Right lobe of liver (tissue), 6 donors: ENCODE data around the gene NR6A1. TPM values are rescaled to one million over a fixed set of nuclear protein-coding genes. Genes with fewer than 3 reads are reported as not detected.

Experiments
- ATAC-seq, 4 donors: fragments of 200-7000 bp; cut with Tn5 transposase; one replicate each; pipeline ENCODE4 v1.9.1; 2020; ENCODE audit warnings: mild to moderate bottlenecking in 4 of 4, moderate library complexity in 4 of 4
- DNase-seq, 3 donors: peaks; one replicate each; pipeline ENCODE4 v3.0.0-alpha.2; 2020
- H3K27ac ChIP-seq, 3 donors: fragments of 200-600 bp; one replicate each; pipeline ENCODE4 v1.8.0; 2022
- H3K27me3 ChIP-seq, 2 donors: fragments of 200-600 bp; one replicate each; pipeline ENCODE4 v1.8.0; 2022
- H3K36me3 ChIP-seq, 4 donors: fragments of 200-600 bp; sonication (generic) in 1 of 4; one replicate each; pipeline versions ENCODE4 v1.5.1 to v1.8.0; 2017 to 2022; ENCODE audit warnings: control low read depth in 1 of 4
- H3K4me1 ChIP-seq, 4 donors: fragments of 200-600 bp; sonication (generic) in 1 of 4; one replicate each; pipeline versions ENCODE4 v1.5.1 to v1.8.0; 2017 to 2022; ENCODE audit warnings: control low read depth in 1 of 4
- H3K4me3 ChIP-seq, 3 donors: fragments of 200-600 bp; one replicate each; pipeline ENCODE4 v1.8.0; 2022
- H3K9me3 ChIP-seq, 4 donors: fragments of 200-600 bp; sonication (generic) in 1 of 4; one replicate each; pipeline versions ENCODE4 v1.5.1 to v1.8.0; 2017 to 2022; ENCODE audit warnings: control low read depth in 1 of 4
- POLR2A ChIP-seq: fragments of 450-650 bp; IDR thresholded peaks from one replicate; pipeline ENCODE4 v1.6.1; 2017; ENCODE audit warnings: antibody characterized with exemption, mild to moderate bottlenecking
- WGBS: methylation state at CpG from one replicate; pipeline ENCODE4 v1.1.6; 2018; ENCODE audit warnings: low coverage, low lambda C conversion rate; ENCODE audit not compliant: insufficient coverage; ENCODE audit errors: missing lambda C conversion rate; 5-methylcytosine and 5-hydroxymethylcytosine counted together
- intact Hi-C, 2 donors: fragments of 100-400 bp; cut with DNase I; formaldehyde crosslinking; loops; one replicate each; pipeline versions ENCODE4 v1.11.2 to v1.14.1; 2022
- total RNA-seq, 6 experiments: library from RNA; depleted of rRNA in 2 of 6; stranded (reverse); fragments of >200 nt in 2 of 6; fragmentation: NEBNext Ultra II Directional in 3 of 6; extraction: Animal tissue kit (Norgen Biotek cat#: 25700) in 3 of 6; gene quantifications; one replicate each; pipeline versions ENCODE4 v1.1.0 to v1.2.4, GENCODE V29; 2016 to 2023
- TF ChIP-seq, protein P1 (sequence below), 4 donors: fragments of 200-600 bp in 3 of 4; fragments of 450-650 bp in 1 of 4; IDR thresholded peaks; one replicate each; pipeline versions ENCODE4 v1.5.1 to v1.8.0; 2016 to 2022; ENCODE audit warnings: antibody characterized with exemption in 4 of 4, mild to moderate bottlenecking in 2 of 4
- donor health status: DM: no; HTN: yes; CAD: no.
- donor health status: DM: no; HTN: no; CAD: no.
- donor health status: DM: no; HTN: no; CAD: no.
- donor health status: DM: no; HTN: yes; CAD: no.
- donor health status: DM: no; HTN: yes; CAD: no.

Gene NR6A1
- total RNA-seq, 6 experiments from 2014 or later: 1.3 to 3.6 (median 1.9) TPM

DNA sequence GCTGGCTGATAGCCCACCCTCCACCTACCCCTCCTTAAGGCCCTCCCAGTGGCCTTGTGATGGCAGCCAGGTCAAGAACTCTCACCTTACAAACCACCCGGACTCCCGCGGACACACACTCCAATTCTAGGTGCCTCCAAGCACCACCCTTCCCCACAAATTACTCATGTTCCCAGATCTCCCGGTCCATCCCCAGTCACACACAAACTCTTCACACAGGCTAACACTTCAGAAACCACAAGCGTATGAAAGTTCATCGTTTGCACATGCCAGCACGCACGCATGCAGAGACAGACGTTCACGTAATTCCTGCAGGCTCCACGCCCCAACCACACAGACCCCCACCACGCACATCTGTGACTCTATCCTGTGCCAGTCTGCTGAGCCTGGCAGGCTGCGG lies 281.9 kb downstream of the NR6A1 start:
- Histone ChIP-seq H3K36me3 (no peaks in the 10 kb centered on the region), H3K4me1 (no peaks in the 10 kb centered on the region), H3K4me3 (no peak overlapping the region), H3K9me3 (no peaks in the 10 kb centered on the region), H3K27me3 (no peaks in the 10 kb centered on the region), H3K27ac (no peak overlapping the region)
- intact Hi-C loops: no loop called here
- DNase-seq (no peak), ATAC-seq (no peak)
- TF ChIP-seq, protein P1, sequence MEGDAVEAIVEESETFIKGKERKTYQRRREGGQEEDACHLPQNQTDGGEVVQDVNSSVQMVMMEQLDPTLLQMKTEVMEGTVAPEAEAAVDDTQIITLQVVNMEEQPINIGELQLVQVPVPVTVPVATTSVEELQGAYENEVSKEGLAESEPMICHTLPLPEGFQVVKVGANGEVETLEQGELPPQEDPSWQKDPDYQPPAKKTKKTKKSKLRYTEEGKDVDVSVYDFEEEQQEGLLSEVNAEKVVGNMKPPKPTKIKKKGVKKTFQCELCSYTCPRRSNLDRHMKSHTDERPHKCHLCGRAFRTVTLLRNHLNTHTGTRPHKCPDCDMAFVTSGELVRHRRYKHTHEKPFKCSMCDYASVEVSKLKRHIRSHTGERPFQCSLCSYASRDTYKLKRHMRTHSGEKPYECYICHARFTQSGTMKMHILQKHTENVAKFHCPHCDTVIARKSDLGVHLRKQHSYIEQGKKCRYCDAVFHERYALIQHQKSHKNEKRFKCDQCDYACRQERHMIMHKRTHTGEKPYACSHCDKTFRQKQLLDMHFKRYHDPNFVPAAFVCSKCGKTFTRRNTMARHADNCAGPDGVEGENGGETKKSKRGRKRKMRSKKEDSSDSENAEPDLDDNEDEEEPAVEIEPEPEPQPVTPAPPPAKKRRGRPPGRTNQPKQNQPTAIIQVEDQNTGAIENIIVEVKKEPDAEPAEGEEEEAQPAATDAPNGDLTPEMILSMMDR (IDR thresholded peaks at IDR 0.05): no peak
- TF ChIP-seq POLR2A: no peak
- 62% methylated on average over 13 of the region's 13 CpGs for WGBS

DNA sequence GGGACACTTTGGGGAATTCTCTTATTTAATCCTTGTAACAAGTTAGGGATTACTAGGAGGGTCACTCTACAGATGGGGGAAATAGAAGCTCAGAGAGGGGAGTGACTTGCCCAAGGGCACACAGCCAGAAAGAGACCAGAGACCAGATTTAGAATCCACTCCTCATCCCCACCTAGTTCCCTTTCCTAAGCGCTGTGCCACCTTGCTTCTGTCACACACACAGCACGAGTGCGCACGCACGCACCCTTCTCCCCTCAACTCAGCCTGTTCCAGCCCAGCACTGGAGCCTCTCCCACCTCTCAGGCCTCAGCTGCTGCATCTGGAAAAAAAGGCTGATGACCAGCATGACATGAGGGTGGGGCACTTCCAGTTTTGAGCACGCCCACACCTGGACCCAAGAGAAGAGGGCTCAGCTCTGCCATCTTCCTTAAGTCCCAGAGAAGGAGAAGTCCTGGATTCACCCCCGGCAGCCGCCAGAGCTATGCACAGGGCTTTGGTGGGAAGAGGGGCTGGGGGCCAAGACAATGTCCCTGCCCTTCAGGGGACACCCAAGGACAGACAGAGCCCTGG lies 282.4 kb downstream of the NR6A1 start:
- 88% methylated on average over 6 of the region's 8 CpGs for WGBS
- H3K27me3 ChIP-seq: no peaks in the 10 kb centered on the region
- no peaks in the 10 kb centered on the region for H3K36me3 ChIP-seq
- H3K9me3 ChIP-seq: no peaks in the 10 kb centered on the region
- no peak for TF ChIP-seq POLR2A
- TF ChIP-seq, protein P1 (IDR thresholded peaks at IDR 0.05): no peak
- H3K27ac ChIP-seq: no peak overlapping the region
- ATAC-seq: no peak
- intact Hi-C loops: no loop called here
- DNase-seq: no peak
- H3K4me3 ChIP-seq: no peak overlapping the region
- H3K4me1 ChIP-seq: no peaks in the 10 kb centered on the region

DNA sequence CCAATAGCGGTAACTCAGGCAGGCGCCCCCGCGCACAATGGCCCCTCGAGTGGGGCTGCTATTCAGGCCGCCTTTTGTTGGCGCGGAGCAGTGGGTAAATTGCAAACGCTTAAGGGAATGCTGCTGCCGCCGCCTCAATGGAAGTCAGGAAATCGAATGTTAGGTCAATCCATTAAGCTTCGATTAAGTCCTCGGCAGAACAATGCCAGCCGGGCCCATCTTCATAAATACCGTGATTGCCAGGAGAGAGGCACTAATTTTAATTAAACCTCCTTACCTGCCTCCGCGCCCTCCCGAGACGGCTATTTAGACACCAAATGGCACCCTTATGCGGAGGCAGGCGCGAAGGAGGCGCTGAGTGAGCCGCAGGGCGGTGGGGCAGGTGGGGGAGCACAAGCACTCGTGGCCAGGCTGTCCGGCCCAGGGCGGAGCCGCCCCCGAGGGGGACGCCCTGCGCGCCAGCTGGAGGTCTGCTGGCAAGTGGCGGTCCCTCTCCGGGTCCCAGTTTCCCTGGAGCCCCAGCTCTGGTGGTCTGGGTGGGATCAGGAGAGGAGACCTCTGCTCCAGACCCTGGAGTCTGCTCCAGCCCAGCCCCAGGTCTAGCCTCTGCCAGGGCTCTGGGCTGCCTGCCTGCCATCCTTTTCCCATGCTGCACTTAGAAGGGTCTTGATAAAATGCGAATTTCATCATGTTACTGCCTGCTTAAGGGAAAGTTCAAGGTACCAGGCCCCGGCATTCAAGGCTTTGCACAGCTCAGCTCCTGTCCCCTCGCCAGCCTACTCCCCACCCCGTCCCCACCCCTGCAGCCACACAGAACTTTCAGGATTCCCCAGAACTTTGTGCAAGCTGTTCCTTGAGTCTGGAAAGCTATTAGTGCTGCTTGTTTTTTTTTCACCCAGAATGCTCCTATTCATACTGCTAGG lies 283.6 kb downstream of the NR6A1 start:
- H3K4me3 ChIP-seq: no peak overlapping the region
- H3K4me1 ChIP-seq: no peaks in the 10 kb centered on the region
- no peaks in the 10 kb centered on the region for H3K9me3 ChIP-seq
- no peak for TF ChIP-seq POLR2A
- TF ChIP-seq, protein P1 (IDR thresholded peaks at IDR 0.05): no peak
- no peaks in the 10 kb centered on the region for H3K36me3 ChIP-seq
- no peak overlapping the region for H3K27ac ChIP-seq
- no peaks in the 10 kb centered on the region for H3K27me3 ChIP-seq
- no peak for ATAC-seq
- WGBS: 41% methylated on average over 20 of the region's 40 CpGs
- intact Hi-C loops: no loop called here
- DNase-seq: no peak

DNA sequence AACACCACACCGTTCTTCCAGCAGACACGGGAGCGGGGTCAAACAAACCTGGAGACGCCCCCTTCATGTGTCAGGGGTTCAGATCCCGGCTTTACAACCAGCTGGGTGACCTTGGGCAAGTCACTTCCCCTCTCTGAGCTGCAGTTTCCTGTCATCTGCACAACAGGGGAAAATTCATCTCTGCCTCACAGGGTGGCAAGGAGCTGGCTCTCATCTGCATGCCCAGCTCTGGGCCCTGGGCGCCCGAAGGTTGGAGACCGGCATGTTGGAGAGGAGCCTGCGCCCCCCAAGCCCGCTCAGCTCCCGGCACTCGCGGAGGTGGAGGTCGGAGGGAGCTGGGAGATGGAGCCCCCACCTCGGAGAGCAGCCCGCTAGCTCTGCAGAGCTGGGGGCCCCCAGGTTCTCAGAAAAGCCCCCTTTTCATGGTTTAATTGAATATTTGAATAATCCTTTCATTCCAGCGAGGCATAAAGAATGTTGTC lies 284.3 kb downstream of the NR6A1 start:
- ATAC-seq: no peak
- Histone ChIP-seq H3K36me3 (no peaks in the 10 kb centered on the region), H3K27me3 (no peaks in the 10 kb centered on the region), H3K4me3 (no peak overlapping the region), H3K4me1 (no peaks in the 10 kb centered on the region), H3K27ac (no peak overlapping the region), H3K9me3 (no peaks in the 10 kb centered on the region)
- DNase-seq: no peak
- WGBS: 0% methylated on average over 1 of the region's 17 CpGs
- intact Hi-C loops: no loop called here
- TF ChIP-seq POLR2A: no peak
- TF ChIP-seq, protein P1 (IDR thresholded peaks at IDR 0.05): no peak
